Skeletal muscle tissue (tissue), 4 donors: ENCODE results near the gene CSRP2. TPM values are rescaled to one million over a fixed set of nuclear protein-coding genes. Genes with fewer than 3 reads are reported as not detected.

Experiments used
- H3K27ac ChIP-seq: one replicate; pipeline ENCODE4 v1.7.0; 2013; ENCODE audit warnings: mild to moderate bottlenecking, low read depth, low read length, inconsistent platforms
- H3K27me3 ChIP-seq, 3 donors: one replicate each; pipeline ENCODE4 v1.7.0; 2013; ENCODE audit warnings: low read length in 3 of 3; ENCODE audit not compliant: control insufficient read depth in 3 of 3, insufficient read depth in 3 of 3
- H3K36me3 ChIP-seq, 3 donors: one replicate each; pipeline ENCODE4 v1.7.0; 2013; ENCODE audit warnings: low read length in 3 of 3; ENCODE audit not compliant: control insufficient read depth in 3 of 3, insufficient read depth in 3 of 3
- H3K4me1 ChIP-seq, 3 donors: one replicate each; pipeline ENCODE4 v1.7.0; 2013; ENCODE audit warnings: low read length in 3 of 3, mild to moderate bottlenecking in 3 of 3; ENCODE audit not compliant: control insufficient read depth in 3 of 3, insufficient read depth in 3 of 3
- H3K4me3 ChIP-seq, 3 donors: one replicate each; pipeline ENCODE4 v1.7.0; 2013; ENCODE audit warnings: low read length in 3 of 3
- H3K9ac ChIP-seq, 3 donors: one replicate each; pipeline ENCODE4 v1.7.0; 2013; ENCODE audit warnings: low read length in 3 of 3, mild to moderate bottlenecking in 3 of 3, moderate library complexity in 2 of 3, low read depth in 1 of 3
- H3K9me3 ChIP-seq, 3 donors: one replicate each; pipeline ENCODE4 v1.7.0; 2013; ENCODE audit warnings: low read length in 3 of 3; ENCODE audit not compliant: control insufficient read depth in 3 of 3
- total RNA-seq: library from RNA; depleted of rRNA; stranded (reverse); fragments of >200 nt; gene quantifications from one replicate; pipeline ENCODE4 v1.2.3, GENCODE V29; 2014
- donor health status: Osteomylitis.

Gene CSRP2
- total RNA-seq, 1 donor from 2014 or later, result 20.4 TPM

GRCh38 chr12:76878099-76878898, 520 bp downstream of the CSRP2 start:
- Histone ChIP-seq H3K9ac (peak overlapping the region; percentile 70 to 82 (median 74)), H3K27ac (peak overlapping the region; percentile 83), H3K36me3 (no peaks in the 10 kb centered on the region), H3K27me3 (peaks cover 0 to 5% (median 4%) of the 10 kb centered on the region in 3 donors), H3K4me3 (peak overlapping the region; percentile 65 to 79 (median 71)), H3K9me3 (no peaks in the 10 kb centered on the region), H3K4me1 (peaks cover 4 to 12% (median 9%) of the 10 kb centered on the region in 3 donors)

DNA sequence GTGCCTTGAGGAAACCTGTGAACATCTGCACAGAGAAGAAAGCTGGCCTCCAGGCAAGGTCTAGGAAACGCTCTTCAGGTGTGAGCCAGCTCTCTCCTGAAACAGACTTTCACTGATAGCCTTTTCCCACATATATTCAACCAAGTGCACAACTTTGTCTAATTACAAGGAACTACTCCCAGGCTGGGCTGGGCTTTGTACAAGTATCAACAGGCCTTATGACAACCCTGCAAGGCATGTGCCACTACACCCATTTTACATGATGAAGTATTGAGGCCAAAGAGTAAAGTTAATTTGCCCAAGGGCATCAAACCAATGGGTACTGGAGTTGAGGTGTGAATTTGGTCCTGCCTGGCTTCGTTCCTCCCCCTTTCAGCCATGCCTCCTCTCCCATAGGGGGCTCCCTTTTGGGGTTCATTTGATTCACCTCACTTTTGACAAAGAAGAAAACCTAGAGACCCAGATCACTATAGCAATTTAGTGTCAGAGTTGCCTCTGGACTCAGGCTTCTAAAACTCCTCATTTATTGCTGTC, 2.1 kb downstream of the CSRP2 start:
- peaks cover 0 to 5% (median 4%) of the 10 kb centered on the region in 3 donors for H3K27me3 ChIP-seq
- H3K4me3 ChIP-seq, result no peak overlapping the region
- H3K9ac ChIP-seq, result no peak overlapping the region
- no peaks in the 10 kb centered on the region for H3K9me3 ChIP-seq
- H3K4me1 ChIP-seq, result peaks cover 4 to 12% (median 9%) of the 10 kb centered on the region in 3 donors
- H3K27ac ChIP-seq, result no peak overlapping the region
- H3K36me3 ChIP-seq, result no peaks in the 10 kb centered on the region

GRCh38 chr12:76874491-76875190, 4.2 kb downstream of the CSRP2 start:
- no peaks in the 10 kb centered on the region for H3K36me3 ChIP-seq

DNA sequence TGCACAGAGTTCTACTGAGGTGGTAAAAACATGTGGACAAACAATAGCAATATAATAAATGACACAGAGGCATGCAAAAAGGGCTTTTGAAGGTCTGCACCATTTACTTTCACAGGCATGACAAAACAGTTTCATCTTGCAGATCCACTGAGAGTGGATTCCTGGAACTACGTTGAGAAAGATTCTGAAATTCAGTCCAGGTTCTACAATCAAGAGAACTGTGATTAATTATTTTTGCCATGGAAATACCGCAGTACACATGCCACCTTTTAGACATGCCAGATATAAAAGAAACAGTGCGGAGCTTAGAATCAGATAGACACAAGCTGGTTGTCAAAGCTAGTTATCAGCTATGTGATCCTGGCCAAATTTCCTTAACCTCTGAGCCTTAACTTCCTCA, 4.8 kb downstream of the CSRP2 start:
- no peak overlapping the region for H3K4me3 ChIP-seq
- peaks cover 2 to 12% (median 6%) of the 10 kb centered on the region in 3 donors for H3K4me1 ChIP-seq
- peaks cover 0 to 5% (median 4%) of the 10 kb centered on the region in 3 donors for H3K27me3 ChIP-seq
- H3K36me3 ChIP-seq, result no peaks in the 10 kb centered on the region
- no peak overlapping the region for H3K9ac ChIP-seq
- no peak overlapping the region for H3K27ac ChIP-seq
- no peaks in the 10 kb centered on the region for H3K9me3 ChIP-seq

More at GRCh38 chr12:76874491-76875190, 4.2 kb downstream of the CSRP2 start:
- H3K27me3 ChIP-seq, result peaks cover 0 to 5% (median 4%) of the 10 kb centered on the region in 3 donors
- H3K9ac ChIP-seq, result no peak overlapping the region
- peaks cover 2 to 12% (median 8%) of the 10 kb centered on the region in 3 donors for H3K4me1 ChIP-seq
- H3K9me3 ChIP-seq, result no peaks in the 10 kb centered on the region
- H3K4me3 ChIP-seq, result no peak overlapping the region
- H3K27ac ChIP-seq, result no peak overlapping the region

GRCh38 chr12:76872415-76872814, 6.4 kb downstream of the CSRP2 start:
- Histone ChIP-seq H3K4me1 (peaks cover 0 to 3% (median under 1%) of the 10 kb centered on the region in 3 donors), H3K36me3 (no peaks in the 10 kb centered on the region), H3K27me3 (peaks cover 0 to 4% (median 0%) of the 10 kb centered on the region in 3 donors), H3K4me3 (no peak overlapping the region), H3K9ac (no peak overlapping the region), H3K27ac (no peak overlapping the region), H3K9me3 (no peaks in the 10 kb centered on the region)

DNA sequence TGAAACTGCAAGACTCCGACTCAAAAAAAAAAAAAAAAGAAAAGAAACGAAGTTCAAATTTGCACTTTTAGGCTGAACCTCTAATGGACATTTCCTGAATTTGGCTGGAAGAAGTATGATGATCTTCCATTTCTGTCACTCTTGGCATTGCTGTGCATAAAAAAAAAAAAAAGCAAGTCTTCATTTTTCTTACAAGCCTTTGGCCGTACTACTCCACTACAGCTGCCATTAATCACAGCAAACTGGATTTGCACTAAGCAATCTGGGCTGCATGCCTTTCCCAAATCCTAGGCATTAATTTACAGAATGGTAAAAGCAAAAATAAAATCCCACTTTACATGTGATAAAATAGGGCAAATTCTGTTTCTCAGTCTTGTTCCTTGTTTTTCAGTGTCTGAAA, 7.1 kb downstream of the CSRP2 start:
- H3K27ac ChIP-seq, result no peak overlapping the region
- no peak overlapping the region for H3K4me3 ChIP-seq
- peaks cover 0 to 2% (median 0%) of the 10 kb centered on the region in 3 donors for H3K27me3 ChIP-seq
- no peaks in the 10 kb centered on the region for H3K36me3 ChIP-seq
- H3K9ac ChIP-seq, result no peak overlapping the region
- peaks cover under 1 to 2% (median under 1%) of the 10 kb centered on the region in 3 donors for H3K4me1 ChIP-seq
- no peaks in the 10 kb centered on the region for H3K9me3 ChIP-seq

- Histone ChIP-seq H3K36me3 (no peaks in the 10 kb centered on the region), H3K4me1 (peaks cover 0 to 7% (median 2%) of the 10 kb centered on the region in 3 donors)
These were observed 7.7 kb downstream of the CSRP2 start for GRCh38 chr12:76871082-76871481.

GRCh38 chr12:76866726-76867125, 12.1 kb downstream of the CSRP2 start:
- Histone ChIP-seq H3K36me3 (no peaks in the 10 kb centered on the region), H3K27ac (no peak overlapping the region), H3K9ac (no peak overlapping the region), H3K9me3 (no peaks in the 10 kb centered on the region), H3K4me3 (no peak overlapping the region), H3K4me1 (peaks cover 0 to 9% (median 2%) of the 10 kb centered on the region in 3 donors), H3K27me3 (no peaks in the 10 kb centered on the region)

More at GRCh38 chr12:76871082-76871481, 7.7 kb downstream of the CSRP2 start:
- Histone ChIP-seq H3K4me3 (no peak overlapping the region), H3K9ac (no peak overlapping the region), H3K9me3 (no peaks in the 10 kb centered on the region), H3K27ac (no peak overlapping the region), H3K27me3 (no peaks in the 10 kb centered on the region)

DNA sequence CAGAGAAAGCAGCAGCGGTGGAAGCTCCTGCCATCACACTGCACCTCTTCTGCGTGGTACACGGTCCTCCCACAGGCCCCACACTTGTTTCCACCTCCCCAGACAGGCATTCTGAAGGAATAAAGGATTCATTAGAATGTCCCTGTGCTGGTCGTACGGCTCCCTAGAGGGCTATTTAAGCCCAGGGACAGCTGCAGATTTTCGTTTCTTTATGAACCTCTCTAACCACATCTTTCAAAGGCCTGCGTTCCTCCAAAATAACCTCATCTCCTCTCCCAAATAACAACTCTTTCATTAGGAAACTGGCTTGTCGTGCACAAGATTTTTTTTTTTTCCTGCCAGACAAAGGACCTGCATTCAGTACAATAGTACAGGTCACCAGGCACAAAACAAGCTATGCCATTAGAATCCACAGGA, 12.7 kb downstream of the CSRP2 start:
- Histone ChIP-seq H3K4me3 (no peak overlapping the region), H3K9me3 (no peaks in the 10 kb centered on the region), H3K4me1 (peaks cover 0 to 9% (median 2%) of the 10 kb centered on the region in 3 donors), H3K27ac (no peak overlapping the region), H3K9ac (no peak overlapping the region), H3K36me3 (no peaks in the 10 kb centered on the region), H3K27me3 (no peaks in the 10 kb centered on the region)
